Esophagus muscularis mucosa (tissue), 4 donors: ENCODE data around the gene DMD. TPM values are rescaled to one million over a fixed set of nuclear protein-coding genes. Genes with fewer than 3 reads are reported as not detected.
"Not testable (repeated sequence)": the region's sequence is repeated elsewhere in the genome, so short reads cannot be mapped to it uniquely, and the experiment has no call there.

Experiments
- DNase-seq: peaks from one replicate; pipeline ENCODE4 v3.0.0-alpha.2; 2017; ENCODE audit errors: extremely low spot score
- H3K27ac ChIP-seq, 4 donors: fragments of 200-600 bp; sonication (generic); replicated peaks in 1 of 4; 1 replicate in 3 of 4; 2 replicates in 1 of 4; pipeline ENCODE4 v1.5.1; 2016 to 2019; ENCODE audit warnings: mild to moderate bottlenecking in 1 of 4
- H3K27me3 ChIP-seq, 4 donors: fragments of 200-600 bp; sonication (generic); one replicate each; pipeline versions ENCODE4 v1.5.1 to v1.6.0; 2016 to 2019
- H3K36me3 ChIP-seq, 4 donors: fragments of 200-600 bp; sonication (generic); one replicate each; pipeline ENCODE4 v1.5.1; 2016 to 2019
- H3K4me1 ChIP-seq, 4 donors: fragments of 200-600 bp; sonication (generic); one replicate each; pipeline ENCODE4 v1.5.1; 2016 to 2019
- H3K4me3 ChIP-seq, 4 donors: fragments of 200-600 bp; sonication (generic); 1 replicate in 2 of 4; 2 replicates in 2 of 4; pipeline ENCODE4 v1.5.1; 2016 to 2019; ENCODE audit warnings: mild to moderate bottlenecking in 4 of 4, moderate library complexity in 1 of 4
- H3K9me3 ChIP-seq, 4 donors: fragments of 200-600 bp; sonication (generic); 1 replicate in 3 of 4; 2 replicates in 1 of 4; pipeline ENCODE4 v1.5.1; 2016 to 2019
- CTCF ChIP-seq, 3 experiments: fragments of 200-600 bp in 2 of 3; fragments of 450-650 bp in 1 of 3; sonication (generic) in 2 of 3; IDR thresholded peaks; one replicate each; pipeline ENCODE4 v1.5.1; 2017 to 2019; ENCODE audit warnings: antibody characterized with exemption in 3 of 3, mild to moderate bottlenecking in 2 of 3, moderate library complexity in 1 of 3
- EP300 ChIP-seq: sonication (generic); formaldehyde crosslinking; IDR thresholded peaks from one replicate; pipeline ENCODE4 v1.6.1; 2017; ENCODE audit warnings: antibody characterized with exemption
- POLR2A ChIP-seq: fragments of 450-650 bp; IDR thresholded peaks from one replicate; pipeline ENCODE4 v1.6.1; 2017; ENCODE audit warnings: antibody characterized with exemption, moderate library complexity, mild to moderate bottlenecking, low read depth
- POLR2AphosphoS5 ChIP-seq, 2 donors: sonication (generic); formaldehyde crosslinking; IDR thresholded peaks; one replicate each; pipeline ENCODE4 v1.6.1; 2017; ENCODE audit warnings: antibody characterized with exemption in 2 of 2
- WGBS: methylation state at CpG from one replicate; pipeline ENCODE4 v1.1.5; 2018; 5-methylcytosine and 5-hydroxymethylcytosine counted together
- intact Hi-C: fragments of 100-400 bp; cut with DNase I; formaldehyde crosslinking; loops from one replicate; pipeline ENCODE4 v1.15.1; 2023
- total RNA-seq, 4 donors: library from RNA; depleted of rRNA; stranded (reverse); fragments of >200 nt; gene quantifications; one replicate each; pipeline versions ENCODE4 v1.1.0 to v1.2.1, GENCODE V29; 2016

Gene DMD
- total RNA-seq, 4 donors from 2014 or later, result 127 to 210 (median 188) TPM

DNA sequence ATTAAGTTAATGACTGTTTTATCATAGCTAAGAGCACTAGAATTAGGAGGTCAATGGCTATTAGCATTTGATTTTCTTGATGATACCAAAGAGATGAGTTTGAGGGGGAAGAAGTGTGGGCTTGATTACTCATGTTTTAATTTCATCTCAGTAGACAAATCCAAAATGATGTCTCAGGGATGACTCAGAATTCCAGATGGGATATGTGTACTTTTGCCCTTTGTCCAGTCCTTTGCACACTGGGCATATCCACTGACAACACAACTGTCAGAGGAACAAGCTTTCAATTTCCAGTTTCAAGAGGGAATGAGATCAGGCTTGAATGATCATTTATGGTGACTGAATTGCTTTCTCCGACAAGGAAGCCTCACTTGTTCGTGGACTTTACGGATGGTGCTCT is 1814.2 kb downstream of the DMD start:
- WGBS, result 65% methylated on average over 3 of the region's 3 CpGs
- intact Hi-C loops, result no loop called here
- TF ChIP-seq POLR2A (no peak), POLR2AphosphoS5 (IDR thresholded peaks at IDR 0.05) (no peak), CTCF (IDR thresholded peaks at IDR 0.05) (no peak), EP300 (no peak)

GRCh38 chrX:31392513-31392912 is 1818.8 kb downstream of the DMD start:
- Histone ChIP-seq H3K36me3 (no peaks in the 10 kb centered on the region), H3K27me3 (no peaks in the 10 kb centered on the region), H3K27ac (no peak overlapping the region), H3K4me1 (no peaks in the 10 kb centered on the region), H3K4me3 (no peak overlapping the region), H3K9me3 (no peaks in the 10 kb centered on the region)
- 93% methylated on average over 3 of the region's 3 CpGs for WGBS
- intact Hi-C loops, result no loop called here
- TF ChIP-seq POLR2A, result no peak
- TF ChIP-seq EP300, result no peak
- TF ChIP-seq CTCF (IDR thresholded peaks at IDR 0.05), result no peak
- TF ChIP-seq POLR2AphosphoS5 (IDR thresholded peaks at IDR 0.05), result no peak
- no peak for DNase-seq

More for the DNA sequence above, 1814.2 kb downstream of the DMD start:
- Histone ChIP-seq H3K27ac (no peak overlapping the region), H3K4me3 (no peak overlapping the region), H3K36me3 (no peaks in the 10 kb centered on the region), H3K4me1 (no peaks in the 10 kb centered on the region), H3K9me3 (no peaks in the 10 kb centered on the region), H3K27me3 (no peaks in the 10 kb centered on the region)
- no peak for DNase-seq

DNA sequence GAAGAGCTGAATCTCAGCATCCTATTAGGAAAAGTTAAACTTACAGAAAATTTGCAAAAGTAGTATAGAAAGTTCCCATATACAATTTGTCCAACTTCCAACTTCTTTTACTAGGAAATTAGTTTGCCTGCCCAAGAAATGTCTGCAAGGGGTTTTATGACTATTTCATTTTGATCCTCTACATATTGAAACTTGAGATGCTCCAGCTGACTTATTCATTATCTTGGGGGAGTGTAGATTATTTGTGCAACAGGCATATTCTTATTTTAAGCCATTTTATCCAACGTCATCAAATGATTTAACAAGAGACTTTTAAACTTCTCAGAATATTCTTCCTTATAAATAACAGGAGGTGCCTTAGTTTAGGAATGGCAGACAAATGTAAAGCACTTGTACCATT is 1822.4 kb downstream of the DMD start:
- Histone ChIP-seq H3K4me1 (no peaks in the 10 kb centered on the region), H3K9me3 (no peaks in the 10 kb centered on the region), H3K36me3 (no peaks in the 10 kb centered on the region), H3K27me3 (no peaks in the 10 kb centered on the region), H3K27ac (no peak overlapping the region), H3K4me3 (no peak overlapping the region)
- no peak for DNase-seq
- intact Hi-C loops, result no loop called here
- 52% methylated on average over 1 of the region's 1 CpG for WGBS
- no peak for TF ChIP-seq CTCF (IDR thresholded peaks at IDR 0.05)
- TF ChIP-seq POLR2A, result no peak
- no peak for TF ChIP-seq POLR2AphosphoS5 (IDR thresholded peaks at IDR 0.05)
- TF ChIP-seq EP300, result no peak

DNA sequence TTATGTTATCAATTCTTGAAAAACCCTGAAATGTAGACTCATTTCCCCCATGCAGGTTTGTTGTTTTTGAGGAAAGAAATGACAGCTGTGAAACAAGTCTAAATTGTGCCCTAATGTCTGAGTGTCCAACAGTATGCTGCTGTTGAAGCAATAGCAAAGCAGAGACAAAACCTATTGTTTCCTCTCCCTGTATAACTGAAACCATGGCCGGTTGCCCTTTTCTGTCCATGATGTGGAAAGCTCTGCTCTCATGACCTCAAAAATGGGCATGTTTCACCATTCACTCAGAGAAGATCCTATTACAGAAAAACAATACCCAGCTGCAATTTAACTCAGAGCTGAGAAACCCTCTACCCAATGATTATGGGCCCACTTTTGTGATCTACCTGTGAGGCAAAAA is 1826.9 kb downstream of the DMD start:
- Histone ChIP-seq H3K4me1 (no peaks in the 10 kb centered on the region), H3K36me3 (no peaks in the 10 kb centered on the region), H3K27me3 (no peaks in the 10 kb centered on the region), H3K9me3 (no peaks in the 10 kb centered on the region), H3K27ac (no peak overlapping the region), H3K4me3 (no peak overlapping the region)
- TF ChIP-seq POLR2A (no peak), CTCF (IDR thresholded peaks at IDR 0.05) (no peak), POLR2AphosphoS5 (IDR thresholded peaks at IDR 0.05) (no peak), EP300 (no peak)
- 83% methylated on average over 1 of the region's 1 CpG for WGBS
- DNase-seq, result no peak
- intact Hi-C loops, result no loop called here

- intact Hi-C loops, result no loop called here
- no peak for DNase-seq
- no peak for TF ChIP-seq EP300
- TF ChIP-seq POLR2A, result no peak
- TF ChIP-seq POLR2AphosphoS5 (IDR thresholded peaks at IDR 0.05), result no peak
- TF ChIP-seq CTCF (IDR thresholded peaks at IDR 0.05), result no peak
- H3K9me3 ChIP-seq, result no peaks in the 10 kb centered on the region
- no peaks in the 10 kb centered on the region for H3K27me3 ChIP-seq
- H3K4me3 ChIP-seq, result no peak overlapping the region
- H3K4me1 ChIP-seq, result no peaks in the 10 kb centered on the region
- no peaks in the 10 kb centered on the region for H3K36me3 ChIP-seq
- WGBS, result 83% methylated on average over 8 of the region's 8 CpGs
- no peak overlapping the region for H3K27ac ChIP-seq
Observed at GRCh38 chrX:31383991-31384390, 1827.4 kb downstream of the DMD start.

DNA sequence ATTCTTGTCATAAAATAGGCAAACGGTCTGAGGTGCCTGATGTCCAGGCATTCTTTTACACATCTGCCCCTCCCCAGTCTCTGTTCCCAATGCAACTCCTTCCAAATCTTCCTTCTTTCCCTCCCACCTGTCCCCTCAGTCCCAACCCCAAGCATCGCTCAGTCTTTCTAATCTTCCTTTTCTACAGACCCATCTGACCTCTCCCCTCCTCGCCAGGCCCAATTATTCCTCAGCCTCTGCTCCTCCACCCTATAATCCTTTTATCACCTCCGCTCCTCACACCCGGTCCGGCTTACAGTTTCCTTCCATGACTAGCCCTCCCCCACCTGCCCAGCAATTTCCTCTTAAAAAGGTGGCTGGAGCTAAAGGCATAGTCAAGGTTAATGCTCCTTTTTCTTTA is 1832.4 kb downstream of the DMD start:
- WGBS, result 76% methylated on average over 6 of the region's 6 CpGs
- H3K9me3 ChIP-seq, intact Hi-C loops, DNase-seq, H3K4me1 ChIP-seq, H3K27ac ChIP-seq, H3K36me3 ChIP-seq, H3K4me3 ChIP-seq, H3K27me3 ChIP-seq: not testable (repeated sequence)

DNA sequence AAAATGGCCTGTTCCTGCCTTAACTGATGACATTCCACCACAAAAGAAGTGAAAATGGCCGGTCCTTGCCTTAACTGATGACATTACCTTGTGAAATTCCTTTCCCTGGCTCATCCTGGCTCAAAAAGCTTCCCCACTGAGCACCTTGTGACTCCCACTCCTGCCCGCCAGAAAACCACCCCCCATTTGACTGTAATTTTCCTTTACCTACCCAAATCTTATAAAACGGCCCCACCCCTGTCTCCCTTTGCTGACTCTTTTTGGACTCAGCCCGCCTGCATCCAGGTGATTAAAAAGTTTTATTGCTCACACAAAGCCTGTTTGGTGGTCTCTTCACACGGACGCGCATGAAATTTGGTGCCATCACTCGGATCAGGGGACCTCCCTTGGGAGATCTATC is 1833.5 kb downstream of the DMD start:
- H3K27ac ChIP-seq, H3K4me3 ChIP-seq, H3K4me1 ChIP-seq, H3K36me3 ChIP-seq, H3K27me3 ChIP-seq, intact Hi-C loops, DNase-seq, H3K9me3 ChIP-seq: not testable (repeated sequence)
- WGBS, result 76% methylated on average over 8 of the region's 8 CpGs
